ENCODE results near the gene MPLKIP. TPM values are rescaled to one million over a fixed set of nuclear protein-coding genes. Genes with fewer than 3 reads are reported as not detected.
A peak's percentile ranks its signal among the peaks of the same experiment; 100 is the strongest.

MPLKIP gene
- total RNA-seq, 1 experiment from 2014 or later, result 43.2 TPM

GRCh38 chr7:40167291-40167690, 32.9 kb upstream of the MPLKIP start:
- H3K27ac Mint-ChIP-seq, result 0 out of 7 replicates have a peak overlapping the region, but pooled peaks of 1 of the 3 experiments have one; percentile 27
- H2BK20ac ChIP-seq (ENCODE audit: low read depth, low read length, poor library complexity, severe bottlenecking), result no peak overlapping the region
- H3K23me2 ChIP-seq (ENCODE audit: insufficient read length, low read depth, low read length, poor library complexity, severe bottlenecking), result no peaks in the 10 kb centered on the region
- H4K20me1 ChIP-seq (ENCODE audit: control insufficient read depth, insufficient read depth, insufficient read length), result no peaks in the 10 kb centered on the region
- WGBS (ENCODE audit: extremely low coverage, insufficient read length, low lambda C conversion rate), result no CpG with 5 or more reads among the region's 3 CpGs
- H3K79me2 ChIP-seq (ENCODE audit: insufficient read depth, low read length), result no peaks in the 10 kb centered on the region
- no peak overlapping the region for H4K91ac ChIP-seq (ENCODE audit: insufficient read length, low read depth, low read length)
- H4K5ac ChIP-seq (ENCODE audit: insufficient read length, low read depth, low read length), result no peak overlapping the region
- H2BK12ac ChIP-seq (ENCODE audit: insufficient read length, low read depth, low read length), result no peak overlapping the region
- H3K4me1 ChIP-seq (ENCODE audit: insufficient read depth, low read length), result no peaks in the 10 kb centered on the region
- no peak overlapping the region for H2AK5ac ChIP-seq (ENCODE audit: insufficient read length, low read length)
- H3K23ac ChIP-seq (ENCODE audit: insufficient read length, low read depth, low read length), result no peak overlapping the region
- H3K27me3 ChIP-seq (ENCODE audit: insufficient read depth, low read length), result no peaks in the 10 kb centered on the region
- no peak overlapping the region for H3K18ac ChIP-seq (ENCODE audit: insufficient read length, low read depth, low read length)
- no peaks in the 10 kb centered on the region; a peak in 1 of 7 replicates for H3K36me3 Mint-ChIP-seq (ENCODE audit: insufficient read depth in 1 of 3, low read depth in 3 of 3)
- H2BK5ac ChIP-seq (ENCODE audit: insufficient read length, low read length), result no peak overlapping the region
- H3K4me3 Mint-ChIP-seq, result no peak overlapping the region
- no peak overlapping the region for H3K27ac ChIP-seq (ENCODE audit: insufficient read length, low read depth, low read length)
- no peak for DNase-seq
- H3K4me1 Mint-ChIP-seq, result peaks cover 9 to 10% of the 10 kb centered on the region in 2 experiments; a peak in 3 of 4 replicates
- no peak overlapping the region for H3K14ac ChIP-seq (ENCODE audit: insufficient read depth, low read length)
- H3K4ac ChIP-seq (ENCODE audit: low read depth, low read length), result no peak overlapping the region
- H3K9me3 Mint-ChIP-seq, result no peaks in the 10 kb centered on the region
- H3K56ac ChIP-seq (ENCODE audit: insufficient read length, low read depth, low read length), result no peak overlapping the region
- no peak overlapping the region for H2AFZ ChIP-seq (ENCODE audit: low read length)
- no peaks in the 10 kb centered on the region for H3K27me3 Mint-ChIP-seq (ENCODE audit: low read depth)
- H2BK15ac ChIP-seq (ENCODE audit: low read depth, low read length), result no peak overlapping the region
- no peak overlapping the region for H3T11ph ChIP-seq (ENCODE audit: low read length)
- H2BK120ac ChIP-seq (ENCODE audit: low read depth, low read length, poor library complexity, severe bottlenecking), result no peak overlapping the region
- no peaks in the 10 kb centered on the region for H3K9me3 ChIP-seq (ENCODE audit: control insufficient read depth, low read depth, low read length)
- no peak for TF ChIP-seq CTCF (conservative IDR thresholded peaks at IDR 0.05)
- H4K8ac ChIP-seq (replicated peaks; ENCODE audit: insufficient read length, low read depth, low read length), result no peak overlapping the region
- no peaks in the 10 kb centered on the region for H3K79me1 ChIP-seq (ENCODE audit: insufficient read depth, low read depth, low read length, poor library complexity, severe bottlenecking)
- no peak overlapping the region for H3K4me2 ChIP-seq (ENCODE audit: insufficient read depth, insufficient read length, low read length)
- no peak overlapping the region for H3K9ac ChIP-seq (ENCODE audit: extremely low read depth, insufficient read length, low read length)
